GM12801 (cell line): Measurements from ENCODE around the gene HOXA7.

Experiments used
- TF ChIP-seq, protein P1 (sequence below): IDR thresholded peaks from one replicate; pipeline ENCODE4 v1.5.1; 2011; ENCODE audit warnings: control low read depth; ENCODE audit not compliant: insufficient read length; ENCODE audit errors: extremely low read depth

The HOXA7 gene

DNA sequence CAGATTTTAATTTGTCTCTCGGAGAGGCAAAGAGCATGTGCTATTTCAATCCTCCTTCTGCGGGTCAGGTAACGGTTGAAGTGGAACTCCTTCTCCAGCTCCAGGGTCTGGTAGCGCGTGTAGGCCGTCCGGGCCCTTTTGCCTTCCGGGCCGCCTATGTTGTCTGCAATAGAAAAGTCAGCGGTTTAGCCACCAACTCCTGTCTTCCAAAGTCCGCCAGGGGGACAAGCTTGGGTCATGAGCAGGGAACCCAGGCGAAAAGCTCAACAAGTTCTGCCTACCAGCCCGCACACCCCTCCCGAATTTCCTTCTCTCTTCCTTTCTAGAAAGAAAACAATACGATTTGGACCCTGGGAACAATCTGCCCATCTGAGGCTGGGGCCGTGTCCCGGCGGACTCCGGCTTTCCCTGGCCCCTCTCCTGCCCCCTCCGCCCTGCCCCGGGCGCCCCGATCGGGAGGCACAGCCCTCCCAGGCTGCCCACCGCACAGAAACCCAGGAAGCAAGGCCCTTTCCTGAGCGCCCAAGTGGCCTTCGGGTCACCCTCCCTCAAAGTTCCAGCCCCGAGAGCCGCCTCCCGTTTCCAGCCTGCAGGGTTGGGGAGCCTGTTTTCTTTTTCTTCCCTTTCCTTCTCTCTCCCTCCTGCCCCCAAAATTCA, 14.4 kb downstream of the HOXA7 start:
- TF ChIP-seq, protein P1, sequence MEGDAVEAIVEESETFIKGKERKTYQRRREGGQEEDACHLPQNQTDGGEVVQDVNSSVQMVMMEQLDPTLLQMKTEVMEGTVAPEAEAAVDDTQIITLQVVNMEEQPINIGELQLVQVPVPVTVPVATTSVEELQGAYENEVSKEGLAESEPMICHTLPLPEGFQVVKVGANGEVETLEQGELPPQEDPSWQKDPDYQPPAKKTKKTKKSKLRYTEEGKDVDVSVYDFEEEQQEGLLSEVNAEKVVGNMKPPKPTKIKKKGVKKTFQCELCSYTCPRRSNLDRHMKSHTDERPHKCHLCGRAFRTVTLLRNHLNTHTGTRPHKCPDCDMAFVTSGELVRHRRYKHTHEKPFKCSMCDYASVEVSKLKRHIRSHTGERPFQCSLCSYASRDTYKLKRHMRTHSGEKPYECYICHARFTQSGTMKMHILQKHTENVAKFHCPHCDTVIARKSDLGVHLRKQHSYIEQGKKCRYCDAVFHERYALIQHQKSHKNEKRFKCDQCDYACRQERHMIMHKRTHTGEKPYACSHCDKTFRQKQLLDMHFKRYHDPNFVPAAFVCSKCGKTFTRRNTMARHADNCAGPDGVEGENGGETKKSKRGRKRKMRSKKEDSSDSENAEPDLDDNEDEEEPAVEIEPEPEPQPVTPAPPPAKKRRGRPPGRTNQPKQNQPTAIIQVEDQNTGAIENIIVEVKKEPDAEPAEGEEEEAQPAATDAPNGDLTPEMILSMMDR = no peak

DNA sequence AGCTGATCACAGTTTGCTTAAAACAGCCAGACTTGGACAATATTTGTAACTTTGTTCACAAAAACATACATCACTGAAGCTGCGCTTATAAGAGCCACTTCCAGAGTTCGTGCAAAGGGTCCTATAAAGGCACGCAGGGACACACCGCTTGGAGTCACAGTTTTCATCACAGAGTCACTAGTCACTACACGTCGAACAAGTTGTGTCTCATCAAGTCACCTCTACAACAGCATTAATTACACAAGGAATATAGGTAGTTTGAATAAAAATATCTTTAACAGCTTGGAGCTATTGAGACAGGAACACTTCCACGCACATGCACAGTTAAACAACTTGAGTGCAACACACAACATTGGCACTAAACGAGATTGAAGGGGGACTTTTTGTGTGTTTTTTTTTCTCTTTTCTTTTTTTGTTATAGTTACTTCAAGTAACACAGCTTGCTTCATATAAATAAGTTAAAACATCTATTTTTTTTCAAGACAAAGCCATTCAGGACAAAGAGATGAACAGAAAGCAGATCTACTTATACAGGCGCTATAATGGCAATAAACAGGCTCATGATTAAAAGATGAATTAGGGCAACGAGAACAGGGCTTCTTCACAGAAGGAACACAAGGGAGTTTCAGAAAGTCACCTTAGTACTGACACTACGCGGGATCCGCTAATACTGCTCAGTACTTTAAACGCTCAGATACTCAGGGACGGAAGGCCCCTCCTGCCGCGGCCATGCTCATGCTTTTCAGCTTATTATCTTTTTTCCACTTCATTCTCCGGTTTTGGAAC, 15.1 kb downstream of the HOXA7 start:
- TF ChIP-seq, protein P1 = no peak

DNA sequence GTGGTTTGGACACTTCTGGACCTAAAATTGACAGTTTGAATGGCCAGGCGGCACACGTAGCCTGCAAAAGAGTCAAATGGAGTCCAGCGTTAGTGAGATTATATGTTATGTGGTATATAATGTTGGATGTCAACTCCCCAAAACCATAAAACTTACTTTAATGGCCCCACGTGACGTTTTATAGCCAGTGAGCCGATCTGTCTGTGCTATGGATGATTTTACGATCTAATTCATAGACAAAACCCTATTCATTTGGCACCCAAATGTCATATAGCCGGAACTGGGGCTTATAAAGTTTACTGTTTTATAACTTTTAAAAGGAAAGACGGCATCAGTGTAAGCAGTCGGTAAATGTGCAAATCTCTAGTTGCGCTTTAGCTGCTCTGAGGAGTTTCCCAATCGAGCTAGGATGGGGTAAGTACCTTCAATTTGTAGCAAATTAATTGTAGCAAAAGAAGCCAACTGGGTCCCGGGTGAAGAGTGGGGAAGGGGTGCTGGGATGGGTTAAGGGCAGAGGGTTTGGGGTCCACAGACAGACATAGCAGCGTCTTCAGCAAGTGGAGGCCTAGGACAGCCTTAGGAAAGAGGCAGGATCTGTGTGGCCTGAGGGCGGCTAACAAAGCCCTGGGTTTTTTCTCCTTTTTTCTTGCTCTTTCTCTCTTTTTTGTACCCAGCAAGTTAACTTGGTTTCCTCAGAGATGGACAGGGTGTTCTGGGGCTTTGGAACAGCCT, 16.2 kb downstream of the HOXA7 start:
- TF ChIP-seq, protein P1 = no peak

DNA sequence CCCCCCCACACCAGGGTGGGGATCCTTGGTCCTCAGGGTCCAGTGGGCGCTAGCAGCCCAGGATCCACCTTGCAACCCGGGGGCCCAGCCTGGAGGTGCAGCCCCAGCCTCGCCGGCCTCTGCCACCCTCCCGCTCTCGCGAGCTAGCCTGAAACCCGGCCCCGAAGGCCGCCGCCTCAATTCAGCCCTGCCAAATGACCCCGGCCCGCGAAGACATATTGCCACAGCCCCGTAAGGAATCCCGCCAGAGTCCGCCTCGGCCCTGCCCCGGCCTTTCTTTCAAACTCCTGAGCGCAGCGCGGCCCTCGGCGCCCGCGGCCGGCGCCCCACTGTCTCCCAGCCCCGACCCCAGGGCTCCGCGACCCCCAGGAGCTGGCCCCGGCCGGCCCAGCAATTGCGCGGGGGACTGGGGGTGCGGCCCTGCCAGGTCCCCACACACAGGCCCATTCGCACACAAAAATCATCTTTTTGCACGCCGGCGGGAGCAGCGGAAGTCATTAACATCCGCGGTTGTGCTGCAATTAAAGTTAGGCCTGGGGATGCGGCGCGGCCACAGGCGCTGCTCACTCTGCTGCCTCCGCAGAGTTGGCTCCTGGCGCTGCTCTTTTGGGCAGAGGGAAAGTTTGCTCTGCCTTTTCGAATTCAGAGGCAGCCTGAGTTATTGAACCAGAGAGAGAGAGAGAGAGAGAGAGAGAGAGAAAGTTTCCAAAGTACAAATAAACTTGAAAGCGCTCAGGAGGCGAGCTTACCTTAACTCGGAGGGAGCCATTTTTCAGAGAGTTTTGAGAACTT, 16.9 kb downstream of the HOXA7 start:
- TF ChIP-seq, protein P1 = no peak

DNA sequence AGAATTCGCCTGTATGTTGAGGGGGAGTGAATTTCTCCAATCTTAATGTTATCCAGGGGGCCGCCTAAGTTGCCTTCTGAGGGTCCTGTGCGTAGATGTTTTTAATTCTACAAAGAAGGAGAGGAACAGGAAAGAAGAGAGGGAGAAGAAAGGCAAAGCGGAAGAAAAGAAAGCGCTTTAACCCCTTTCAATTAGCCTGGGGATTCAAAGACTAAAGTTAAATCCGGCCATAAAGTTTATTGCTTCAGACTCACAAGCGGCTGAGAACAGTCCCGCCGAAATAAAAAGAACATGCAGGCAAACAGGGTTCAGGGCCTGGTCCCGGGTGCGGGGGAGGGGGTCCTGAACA, 17.5 kb downstream of the HOXA7 start:
- TF ChIP-seq, protein P1 = no peak

DNA sequence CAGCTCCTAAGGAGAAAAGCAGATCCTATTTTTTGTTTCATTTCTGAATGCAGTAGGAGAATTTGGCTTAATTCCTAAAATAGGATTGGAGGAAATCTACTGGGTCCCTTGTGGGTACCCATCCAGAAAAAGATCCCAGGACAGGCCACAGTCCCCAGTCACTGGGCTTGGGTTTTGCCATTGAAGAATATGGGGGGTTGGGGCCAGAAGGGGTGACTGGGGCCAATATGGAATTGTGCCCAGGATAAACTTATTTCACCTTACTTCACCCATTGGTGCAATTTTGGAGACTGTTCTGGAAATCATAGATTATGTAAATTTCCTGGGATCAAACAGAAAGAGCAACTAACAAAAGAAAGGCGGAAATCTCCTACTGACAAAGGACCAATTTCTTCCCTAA, 18.0 kb downstream of the HOXA7 start:
- TF ChIP-seq, protein P1 = no peak

DNA sequence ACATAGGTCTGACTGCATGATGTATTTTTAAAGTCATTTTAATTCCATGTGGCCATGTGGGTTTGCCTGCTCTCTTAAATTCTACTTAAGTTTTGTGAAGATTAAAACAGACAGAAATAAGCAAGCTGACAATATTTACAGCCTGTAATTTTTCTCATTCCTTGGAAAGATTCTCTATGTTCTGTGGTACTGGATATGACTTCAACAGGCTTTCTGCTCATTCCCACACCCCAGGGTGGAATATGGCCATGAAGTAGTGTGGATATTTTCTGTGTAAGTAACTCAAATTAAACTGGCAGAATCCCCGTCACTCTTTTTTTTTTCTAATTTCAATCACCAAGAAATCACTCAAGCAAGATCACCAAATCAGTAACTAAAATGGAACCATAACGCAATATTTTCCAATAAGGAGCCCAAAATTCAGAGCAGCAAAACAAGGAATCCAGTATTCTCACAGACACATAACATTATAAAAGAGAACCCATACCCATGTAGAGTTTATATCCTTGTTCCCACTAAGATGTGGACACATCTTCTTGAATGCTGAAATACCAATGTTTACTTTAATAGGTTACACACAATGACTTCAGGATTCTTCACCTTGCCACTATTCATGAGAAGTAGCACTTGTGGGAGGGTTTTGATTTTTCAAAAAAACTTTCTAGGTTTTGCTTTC, 18.7 kb downstream of the HOXA7 start:
- TF ChIP-seq, protein P1 = no peak
